Gastroesophageal sphincter (tissue), 4 donors: ENCODE measurements around the gene ANKRD65. TPM values are rescaled to one million over a fixed set of nuclear protein-coding genes. Genes with fewer than 3 reads are reported as not detected.
A peak's percentile ranks its signal among the peaks of the same experiment; 100 is the strongest.

Source experiments
- ATAC-seq: fragments of 150-250 bp; one replicate; pipeline ENCODE4 v1.9.1; 2016; ENCODE audit warnings: mild to moderate bottlenecking, moderate library complexity
- H3K27ac ChIP-seq, 4 donors: fragments of 200-600 bp; sonication (generic) in 3 of 4; 1 replicate in 3 of 4; 2 replicates in 1 of 4; pipeline ENCODE4 v1.5.1; 2016 to 2019
- H3K27me3 ChIP-seq: fragments of 200-600 bp; sonication (generic); one replicate; pipeline ENCODE4 v1.5.1; 2019
- H3K36me3 ChIP-seq, 2 donors: fragments of 200-600 bp; sonication (generic); one replicate each; pipeline ENCODE4 v1.5.1; 2019; ENCODE audit warnings: control low read depth in 1 of 2
- H3K4me1 ChIP-seq, 3 donors: fragments of 200-600 bp; sonication (generic); 1 replicate in 2 of 3; 2 replicates in 1 of 3; pipeline ENCODE4 v1.5.1; 2016 to 2019; ENCODE audit warnings: control low read depth in 2 of 3
- H3K4me3 ChIP-seq, 2 donors: fragments of 200-600 bp; sonication (generic); one replicate each; pipeline ENCODE4 v1.5.1; 2019; ENCODE audit warnings: mild to moderate bottlenecking in 1 of 2, moderate library complexity in 1 of 2
- H3K9me3 ChIP-seq, 3 donors: fragments of 200-600 bp; sonication (generic); one replicate each; pipeline ENCODE4 v1.5.1; 2017 to 2019; ENCODE audit warnings: control low read depth in 2 of 3
- EP300 ChIP-seq: sonication (generic); formaldehyde crosslinking; IDR thresholded peaks from one replicate; pipeline ENCODE4 v1.6.1; 2017; ENCODE audit warnings: antibody characterized with exemption, mild to moderate bottlenecking
- POLR2A ChIP-seq, 2 donors: fragments of 450-650 bp; IDR thresholded peaks; one replicate each; pipeline ENCODE4 v1.6.1; 2017; ENCODE audit warnings: antibody characterized with exemption in 2 of 2, mild to moderate bottlenecking in 2 of 2, moderate library complexity in 1 of 2
- POLR2AphosphoS5 ChIP-seq: sonication (generic); formaldehyde crosslinking; IDR thresholded peaks from one replicate; pipeline ENCODE4 v1.6.1; 2017; ENCODE audit warnings: antibody characterized with exemption
- WGBS, 2 donors: methylation state at CpG; one replicate each; pipeline ENCODE4 v1.1.5; 2018; ENCODE audit warnings: low coverage in 1 of 2; 5-methylcytosine and 5-hydroxymethylcytosine counted together
- total RNA-seq, 4 donors: library from RNA; depleted of rRNA; stranded (reverse); fragments of >200 nt; gene quantifications; one replicate each; pipeline ENCODE4 v1.1.0, GENCODE V29; 2016
- TF ChIP-seq, protein P1 (sequence below), 4 experiments: fragments of 200-600 bp in 2 of 4; fragments of 450-650 bp in 2 of 4; sonication (generic) in 1 of 4; IDR thresholded peaks; one replicate each; pipeline ENCODE4 v1.5.1; 2017 to 2019; ENCODE audit warnings: antibody characterized with exemption in 4 of 4, mild to moderate bottlenecking in 2 of 4, moderate library complexity in 2 of 4

The ANKRD65 gene
- total RNA-seq, 4 donors from 2014 or later: 8.7 to 16.9 (median 10.3) TPM

GRCh38 chr1:1395166-1395565 is 25.9 kb downstream of the ANKRD65 start:
- Histone ChIP-seq H3K9me3 (no peaks in the 10 kb centered on the region), H3K4me3 (no peak overlapping the region), H3K4me1 (peaks cover 0 to 59% (median 11%) of the 10 kb centered on the region in 3 donors), H3K27me3 (no peaks in the 10 kb centered on the region), H3K36me3 (peaks cover 0 to 81% of the 10 kb centered on the region in 2 donors), H3K27ac (peak overlapping the region in 1 of 4 donors; percentile 27)
- no peak for TF ChIP-seq POLR2AphosphoS5
- no peak for TF ChIP-seq POLR2A (IDR thresholded peaks at IDR 0.05)
- TF ChIP-seq, protein P1, sequence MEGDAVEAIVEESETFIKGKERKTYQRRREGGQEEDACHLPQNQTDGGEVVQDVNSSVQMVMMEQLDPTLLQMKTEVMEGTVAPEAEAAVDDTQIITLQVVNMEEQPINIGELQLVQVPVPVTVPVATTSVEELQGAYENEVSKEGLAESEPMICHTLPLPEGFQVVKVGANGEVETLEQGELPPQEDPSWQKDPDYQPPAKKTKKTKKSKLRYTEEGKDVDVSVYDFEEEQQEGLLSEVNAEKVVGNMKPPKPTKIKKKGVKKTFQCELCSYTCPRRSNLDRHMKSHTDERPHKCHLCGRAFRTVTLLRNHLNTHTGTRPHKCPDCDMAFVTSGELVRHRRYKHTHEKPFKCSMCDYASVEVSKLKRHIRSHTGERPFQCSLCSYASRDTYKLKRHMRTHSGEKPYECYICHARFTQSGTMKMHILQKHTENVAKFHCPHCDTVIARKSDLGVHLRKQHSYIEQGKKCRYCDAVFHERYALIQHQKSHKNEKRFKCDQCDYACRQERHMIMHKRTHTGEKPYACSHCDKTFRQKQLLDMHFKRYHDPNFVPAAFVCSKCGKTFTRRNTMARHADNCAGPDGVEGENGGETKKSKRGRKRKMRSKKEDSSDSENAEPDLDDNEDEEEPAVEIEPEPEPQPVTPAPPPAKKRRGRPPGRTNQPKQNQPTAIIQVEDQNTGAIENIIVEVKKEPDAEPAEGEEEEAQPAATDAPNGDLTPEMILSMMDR (IDR thresholded peaks at IDR 0.05): no peak
- TF ChIP-seq EP300: no peak
- 25 to 79% methylated on average over 2 to 11 of the region's 11 CpGs for WGBS, 2 donors
- ATAC-seq: no peak

GRCh38 chr1:1394116-1394515 is 27.0 kb downstream of the ANKRD65 start:
- H3K9me3 ChIP-seq: no peaks in the 10 kb centered on the region
- peaks cover 0 to 92% of the 10 kb centered on the region in 2 donors for H3K36me3 ChIP-seq
- no peak for ATAC-seq
- no peak for TF ChIP-seq POLR2A (IDR thresholded peaks at IDR 0.05)
- no peak overlapping the region for H3K27ac ChIP-seq
- H3K4me3 ChIP-seq: no peak overlapping the region
- WGBS, 2 donors: 92 to 93% methylated on average over 6 to 7 of the region's 7 CpGs
- H3K27me3 ChIP-seq: no peaks in the 10 kb centered on the region
- peaks cover 0 to 53% (median 8%) of the 10 kb centered on the region in 3 donors for H3K4me1 ChIP-seq

DNA sequence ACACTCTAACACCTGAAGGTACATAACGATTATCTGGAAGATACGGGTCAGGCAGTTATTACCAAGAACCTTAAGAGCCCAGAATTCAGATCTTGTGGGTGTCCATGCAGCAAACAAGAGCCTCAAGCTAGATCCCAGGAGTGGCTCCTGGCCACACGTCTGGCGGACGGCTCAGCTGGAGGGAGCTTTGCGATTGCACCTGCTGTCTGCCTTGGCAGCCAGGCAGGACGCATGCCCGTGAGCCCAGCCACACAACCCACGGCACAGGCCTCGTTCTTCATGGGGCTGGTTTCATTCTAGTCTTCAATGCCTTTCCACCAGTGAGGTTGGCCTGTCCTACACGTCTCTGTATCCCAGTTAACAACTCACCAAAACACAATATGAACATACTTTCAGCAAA is 27.6 kb downstream of the ANKRD65 start:
- H3K4me3 ChIP-seq: no peak overlapping the region
- WGBS, 2 donors: 80 to 100% methylated on average over 2 to 3 of the region's 11 CpGs
- peaks cover 0 to 99% of the 10 kb centered on the region in 2 donors for H3K36me3 ChIP-seq

DNA sequence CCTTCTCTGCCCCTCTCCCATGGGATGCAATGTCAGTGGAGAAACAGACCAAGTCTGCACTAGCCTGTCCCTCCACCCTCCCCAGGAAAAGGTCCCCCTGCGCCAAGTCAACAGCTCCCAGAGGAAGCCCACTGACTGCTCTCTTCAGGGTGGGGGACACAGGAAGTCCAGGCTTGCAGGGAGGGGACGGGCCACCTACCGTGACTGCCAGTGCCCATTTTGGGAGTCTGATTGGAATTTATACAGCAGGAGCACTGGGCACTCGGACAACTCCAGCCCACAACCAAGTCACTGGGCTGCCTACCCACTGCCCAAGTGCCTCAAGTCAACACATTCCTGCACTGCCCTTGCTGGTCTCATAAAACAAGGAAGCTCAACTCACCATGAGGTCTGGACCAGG is 28.1 kb downstream of the ANKRD65 start:
- Histone ChIP-seq H3K4me1 (peaks cover 0 to 45% (median 4%) of the 10 kb centered on the region in 3 donors), H3K27me3 (no peaks in the 10 kb centered on the region), H3K36me3 (peaks cover 0 to 100% of the 10 kb centered on the region in 2 donors), H3K9me3 (no peaks in the 10 kb centered on the region), H3K27ac (no peak overlapping the region), H3K4me3 (no peak overlapping the region)
- no peak for ATAC-seq
- no peak for TF ChIP-seq POLR2AphosphoS5
- WGBS, 2 donors: no CpG with 5 or more reads among the region's 4 CpGs

More for the DNA sequence above, 27.6 kb downstream of the ANKRD65 start:
- ATAC-seq: no peak
- H3K27ac ChIP-seq: no peak overlapping the region
- H3K9me3 ChIP-seq: no peaks in the 10 kb centered on the region
- TF ChIP-seq POLR2AphosphoS5: no peak
- TF ChIP-seq POLR2A (IDR thresholded peaks at IDR 0.05): no peak
- TF ChIP-seq, protein P1 (IDR thresholded peaks at IDR 0.05): no peak
- no peak for TF ChIP-seq EP300
- H3K27me3 ChIP-seq: no peaks in the 10 kb centered on the region
- peaks cover 0 to 49% (median 8%) of the 10 kb centered on the region in 3 donors for H3K4me1 ChIP-seq

GRCh38 chr1:1391225-1391624 is 29.9 kb downstream of the ANKRD65 start:
- 69 to 79% methylated on average over 3 to 11 of the region's 12 CpGs for WGBS, 2 donors
- peaks cover 0 to 100% of the 10 kb centered on the region in 2 donors for H3K36me3 ChIP-seq

GRCh38 chr1:1390675-1391074 is 30.4 kb downstream of the ANKRD65 start:
- H3K4me3 ChIP-seq: no peak overlapping the region
- peaks cover 0 to 100% of the 10 kb centered on the region in 2 donors for H3K36me3 ChIP-seq
- 57 to 77% methylated on average over 5 to 8 of the region's 12 CpGs for WGBS, 2 donors
- TF ChIP-seq EP300: no peak
- no peak for TF ChIP-seq POLR2AphosphoS5
- TF ChIP-seq, protein P1 (IDR thresholded peaks at IDR 0.05): no peak
- TF ChIP-seq POLR2A (IDR thresholded peaks at IDR 0.05): no peak
- peaks cover 0 to 22% (median 0%) of the 10 kb centered on the region in 3 donors for H3K4me1 ChIP-seq
- no peak for ATAC-seq
- no peak overlapping the region for H3K27ac ChIP-seq
- no peaks in the 10 kb centered on the region for H3K9me3 ChIP-seq
- H3K27me3 ChIP-seq: no peaks in the 10 kb centered on the region

More at GRCh38 chr1:1391225-1391624, 29.9 kb downstream of the ANKRD65 start:
- H3K4me3 ChIP-seq: no peak overlapping the region
- TF ChIP-seq POLR2A (IDR thresholded peaks at IDR 0.05): no peak
- TF ChIP-seq, protein P1 (IDR thresholded peaks at IDR 0.05): no peak
- no peak for TF ChIP-seq POLR2AphosphoS5
- no peak for TF ChIP-seq EP300
- no peaks in the 10 kb centered on the region for H3K27me3 ChIP-seq
- peaks cover 0 to 27% (median 0%) of the 10 kb centered on the region in 3 donors for H3K4me1 ChIP-seq
- no peaks in the 10 kb centered on the region for H3K9me3 ChIP-seq
- no peak overlapping the region for H3K27ac ChIP-seq
- no peak for ATAC-seq
